Measurements from ENCODE around the gene MAN1B1. TPM values are rescaled to one million over a fixed set of nuclear protein-coding genes. Genes with fewer than 3 reads are reported as not detected.
A peak's percentile ranks its signal among the peaks of the same experiment; 100 is the strongest.

The MAN1B1 gene
- total RNA-seq, 3 donors from 2014 or later (not counting 1 experiment from before 2014, with no cell fraction given): 75.1 to 99.4 (median 80.4) TPM

GRCh38 chr9:137150617-137151457 lies 64.1 kb downstream of the MAN1B1 start:
- ATAC-seq (peak in 2 of 3 donors; percentile 21 to 40), DNase-seq (peak in 1 of 2 donors; percentile 66)
- H3K27me3 Mint-ChIP-seq (ENCODE audit: low read depth in 2 of 2): peaks cover 0 to 8% of the 10 kb centered on the region in 2 donors
- H3K4me3 Mint-ChIP-seq: no peak overlapping the region
- intact Hi-C loops (cut with micrococcal nuclease): loop anchor here (2.0 kb wide), 1 partner anchor 42 kb away; no protein-coding TSS in a partner anchor
- 27% methylated on average over 33 of the region's 34 CpGs for WGBS (ENCODE audit: insufficient coverage)
- TF ChIP-seq CTCF (IDR thresholded peaks at IDR 0.05): no peak
- H3K4me1 ChIP-seq (ENCODE audit: control insufficient read depth, insufficient read depth, low read length): peaks cover 8% of the 10 kb centered on the region
- H3K4me1 Mint-ChIP-seq: no peaks in the 10 kb centered on the region
- no peaks in the 10 kb centered on the region for H3K9me3 ChIP-seq (ENCODE audit: control insufficient read depth, insufficient read depth, low read length)
- H3K27me3 ChIP-seq (ENCODE audit: control insufficient read depth, insufficient read depth, low read length): no peaks in the 10 kb centered on the region
- H3K9me3 Mint-ChIP-seq: no peaks in the 10 kb centered on the region
- no peak overlapping the region for H3K4me3 ChIP-seq (ENCODE audit: low read length)
- H3K36me3 Mint-ChIP-seq: no peaks in the 10 kb centered on the region
- peak overlapping the region in 1 of 2 donors; percentile 48 for H3K27ac Mint-ChIP-seq
- no peaks in the 10 kb centered on the region for H3K36me3 ChIP-seq (ENCODE audit: control insufficient read depth, insufficient read depth, low read length)
- no peak overlapping the region for H3K27ac ChIP-seq (ENCODE audit: low read length)

GRCh38 chr9:137152844-137153405 lies 66.1 kb downstream of the MAN1B1 start:
- DNase-seq (no peak), ATAC-seq (peak in 1 of 3 donors; percentile 18)
- Mint-ChIP-seq H3K27ac (no peak overlapping the region), H3K27me3 (ENCODE audit: low read depth in 2 of 2) (peaks cover 5% of the 10 kb centered on the region in 2 donors), H3K9me3 (no peaks in the 10 kb centered on the region), H3K4me1 (no peaks in the 10 kb centered on the region), H3K36me3 (no peaks in the 10 kb centered on the region), H3K4me3 (no peak overlapping the region)
- intact Hi-C loops (cut with micrococcal nuclease): no loop called here
- no peaks in the 10 kb centered on the region for H3K9me3 ChIP-seq (ENCODE audit: control insufficient read depth, insufficient read depth, low read length)
- no peaks in the 10 kb centered on the region for H3K36me3 ChIP-seq (ENCODE audit: control insufficient read depth, insufficient read depth, low read length)
- TF ChIP-seq CTCF (IDR thresholded peaks at IDR 0.05): no peak
- H3K27me3 ChIP-seq (ENCODE audit: control insufficient read depth, insufficient read depth, low read length): peaks cover 9% of the 10 kb centered on the region
- peaks cover 25% of the 10 kb centered on the region for H3K4me1 ChIP-seq (ENCODE audit: control insufficient read depth, insufficient read depth, low read length)
- no peak overlapping the region for H3K27ac ChIP-seq (ENCODE audit: low read length)
- 92% methylated on average over 7 of the region's 7 CpGs for WGBS (ENCODE audit: insufficient coverage)
- no peak overlapping the region for H3K4me3 ChIP-seq (ENCODE audit: low read length)

GRCh38 chr9:137156567-137157375 lies 70.0 kb downstream of the MAN1B1 start:
- DNase-seq (peak; percentile 33 to 74), ATAC-seq (peak; percentile 75 to 87 (median 87))
- intact Hi-C loops (cut with micrococcal nuclease): no loop called here
- H3K4me1 ChIP-seq (ENCODE audit: control insufficient read depth, insufficient read depth, low read length): peaks cover 35% of the 10 kb centered on the region
- H3K4me3 ChIP-seq (ENCODE audit: low read length): no peak overlapping the region
- Mint-ChIP-seq H3K27me3 (ENCODE audit: low read depth in 2 of 2) (peaks cover 19 to 24% of the 10 kb centered on the region in 2 donors), H3K4me1 (peaks cover 0 to 5% of the 10 kb centered on the region in 2 donors), H3K4me3 (peak overlapping the region; percentile 68), H3K36me3 (no peaks in the 10 kb centered on the region), H3K27ac (no peak overlapping the region), H3K9me3 (no peaks in the 10 kb centered on the region)
- peaks cover 32% of the 10 kb centered on the region for H3K27me3 ChIP-seq (ENCODE audit: control insufficient read depth, insufficient read depth, low read length)
- H3K36me3 ChIP-seq (ENCODE audit: control insufficient read depth, insufficient read depth, low read length): no peaks in the 10 kb centered on the region
- no peak for TF ChIP-seq CTCF (IDR thresholded peaks at IDR 0.05)
- no peak overlapping the region for H3K27ac ChIP-seq (ENCODE audit: low read length)
- WGBS (ENCODE audit: insufficient coverage): 6% methylated on average over 65 of the region's 65 CpGs
- no peaks in the 10 kb centered on the region for H3K9me3 ChIP-seq (ENCODE audit: control insufficient read depth, insufficient read depth, low read length)

Measured in natural killer cell (primary cell).